Neutrophil (primary cell): ENCODE measurements around the gene RAB28.

Source experiments
- H3K27ac ChIP-seq: fragments of 200-600 bp; sonication (generic); 2 replicates; pipeline ENCODE4 v1.5.1; 2016; ENCODE audit warnings: mild to moderate bottlenecking, moderate library complexity
- H3K27me3 ChIP-seq: fragments of 200-600 bp; sonication (generic); 2 replicates; pipeline ENCODE4 v1.6.0; 2016; ENCODE audit warnings: mild to moderate bottlenecking
- H3K36me3 ChIP-seq: fragments of 200-600 bp; sonication (generic); 2 replicates; pipeline ENCODE4 v1.5.1; 2017
- H3K4me1 ChIP-seq, 2 experiments: fragments of 200-600 bp in 1 of 2; sonication (generic) in 1 of 2; 1 replicate in 1 of 2; 2 replicates in 1 of 2; pipeline versions ENCODE4 v1.5.1 to v1.6.1; 2013 to 2016; ENCODE audit warnings: low read depth in 1 of 2, low read length in 1 of 2, mild to moderate bottlenecking in 1 of 2, moderate library complexity in 1 of 2; ENCODE audit not compliant: control insufficient read depth in 1 of 2, insufficient read depth in 1 of 2
- H3K4me3 ChIP-seq, 2 experiments: fragments of 200-600 bp in 1 of 2; sonication (generic) in 1 of 2; 1 replicate in 1 of 2; 2 replicates in 1 of 2; pipeline ENCODE4 v1.5.1; 2013 to 2016; ENCODE audit warnings: low read depth in 1 of 2, low read length in 1 of 2, mild to moderate bottlenecking in 1 of 2, moderate library complexity in 1 of 2
- H3K9me3 ChIP-seq: fragments of 200-600 bp; sonication (generic); 2 replicates; pipeline ENCODE4 v1.5.1; 2016
- CTCF ChIP-seq: fragments of 200-600 bp; sonication (generic); IDR thresholded peaks from 2 replicates; pipeline ENCODE4 v1.5.1; 2016; ENCODE audit warnings: antibody characterized with exemption

The RAB28 gene

GRCh38 chr4:13483136-13483767 is 888 bp downstream of the RAB28 start:
- H3K27ac ChIP-seq = peak overlapping the region; percentile 96
- TF ChIP-seq CTCF = no peak

GRCh38 chr4:13481569-13481968 is 2.6 kb downstream of the RAB28 start:
- Histone ChIP-seq H3K9me3 (no peaks in the 10 kb centered on the region), H3K36me3 (peaks cover 13% of the 10 kb centered on the region), H3K4me3 (no peak overlapping the region), H3K4me1 (peaks cover 19 to 20% of the 10 kb centered on the region in 2 experiments), H3K27me3 (peaks cover 15% of the 10 kb centered on the region), H3K27ac (no peak overlapping the region)
- TF ChIP-seq CTCF = no peak

More at GRCh38 chr4:13483136-13483767, 888 bp downstream of the RAB28 start:
- peaks cover 32% of the 10 kb centered on the region for H3K27me3 ChIP-seq
- peak overlapping the region; percentile 79 to 95 for H3K4me3 ChIP-seq
- H3K36me3 ChIP-seq = peaks cover 6% of the 10 kb centered on the region
- no peaks in the 10 kb centered on the region for H3K9me3 ChIP-seq
- peaks cover 19 to 20% of the 10 kb centered on the region in 2 experiments for H3K4me1 ChIP-seq

GRCh38 chr4:13478707-13479106 is 5.4 kb downstream of the RAB28 start:
- no peak overlapping the region for H3K4me3 ChIP-seq
- H3K27ac ChIP-seq = no peak overlapping the region
- no peak for TF ChIP-seq CTCF
- H3K36me3 ChIP-seq = peaks cover 13% of the 10 kb centered on the region
- no peaks in the 10 kb centered on the region for H3K9me3 ChIP-seq
- peaks cover 9 to 11% of the 10 kb centered on the region in 2 experiments for H3K4me1 ChIP-seq
- H3K27me3 ChIP-seq = no peaks in the 10 kb centered on the region

DNA sequence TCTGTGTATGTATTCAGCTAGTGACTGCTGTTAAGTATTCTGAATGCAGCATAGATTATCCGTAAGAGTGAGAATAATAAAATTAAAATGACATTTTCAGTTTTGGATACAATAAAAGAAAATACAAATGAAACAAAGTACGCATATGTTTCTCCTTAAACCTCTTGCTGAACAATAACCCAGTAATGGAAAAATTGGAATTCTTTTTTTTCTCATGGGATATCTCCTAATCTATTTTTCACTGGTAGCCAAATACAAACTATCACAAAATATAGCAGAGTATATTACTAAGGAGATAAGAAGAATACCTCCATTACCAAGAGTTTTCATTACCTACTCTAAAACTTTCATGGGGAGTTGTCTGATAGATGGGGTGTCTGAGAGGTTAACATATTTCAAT is 6.0 kb downstream of the RAB28 start:
- Histone ChIP-seq H3K36me3 (peaks cover 13% of the 10 kb centered on the region), H3K4me1 (peaks cover 3 to 6% of the 10 kb centered on the region in 2 experiments), H3K4me3 (no peak overlapping the region), H3K27ac (no peak overlapping the region), H3K27me3 (no peaks in the 10 kb centered on the region), H3K9me3 (no peaks in the 10 kb centered on the region)
- TF ChIP-seq CTCF = no peak

DNA sequence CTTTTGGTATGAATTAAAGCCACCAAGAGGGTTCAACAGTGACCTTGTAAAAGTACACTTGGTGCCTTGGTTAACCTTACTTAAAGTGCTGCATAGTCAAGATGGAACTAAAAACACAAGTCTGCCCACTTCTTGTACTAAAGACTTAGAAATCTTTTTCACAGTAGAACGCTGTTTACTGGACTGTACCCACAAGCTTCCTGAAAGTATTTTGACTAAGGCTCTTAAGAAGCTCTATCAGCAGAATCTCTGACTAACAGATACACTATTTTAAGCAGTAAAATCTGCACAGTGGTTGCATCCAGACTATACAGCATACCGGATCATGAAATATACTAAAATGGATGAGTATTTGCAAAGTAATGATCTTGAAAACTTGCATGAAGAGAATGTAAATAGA is 7.2 kb downstream of the RAB28 start:
- H3K4me3 ChIP-seq = no peak overlapping the region
- peaks cover 13% of the 10 kb centered on the region for H3K36me3 ChIP-seq
- no peaks in the 10 kb centered on the region for H3K4me1 ChIP-seq
- H3K27ac ChIP-seq = no peak overlapping the region
- TF ChIP-seq CTCF = no peak
- H3K27me3 ChIP-seq = no peaks in the 10 kb centered on the region
- no peaks in the 10 kb centered on the region for H3K9me3 ChIP-seq
